ENCODE results near the gene CSDE1. TPM values are rescaled to one million over a fixed set of nuclear protein-coding genes. Genes with fewer than 3 reads are reported as not detected.
A peak's percentile ranks its signal among the peaks of the same experiment; 100 is the strongest.
"Not testable (repeated sequence)": the region's sequence is repeated elsewhere in the genome, so short reads cannot be mapped to it uniquely, and the experiment has no call there.

The CSDE1 gene
- total and polyA plus RNA-seq, 3 donors from 2014 or later: 354 to 495 (median 488) TPM

DNA sequence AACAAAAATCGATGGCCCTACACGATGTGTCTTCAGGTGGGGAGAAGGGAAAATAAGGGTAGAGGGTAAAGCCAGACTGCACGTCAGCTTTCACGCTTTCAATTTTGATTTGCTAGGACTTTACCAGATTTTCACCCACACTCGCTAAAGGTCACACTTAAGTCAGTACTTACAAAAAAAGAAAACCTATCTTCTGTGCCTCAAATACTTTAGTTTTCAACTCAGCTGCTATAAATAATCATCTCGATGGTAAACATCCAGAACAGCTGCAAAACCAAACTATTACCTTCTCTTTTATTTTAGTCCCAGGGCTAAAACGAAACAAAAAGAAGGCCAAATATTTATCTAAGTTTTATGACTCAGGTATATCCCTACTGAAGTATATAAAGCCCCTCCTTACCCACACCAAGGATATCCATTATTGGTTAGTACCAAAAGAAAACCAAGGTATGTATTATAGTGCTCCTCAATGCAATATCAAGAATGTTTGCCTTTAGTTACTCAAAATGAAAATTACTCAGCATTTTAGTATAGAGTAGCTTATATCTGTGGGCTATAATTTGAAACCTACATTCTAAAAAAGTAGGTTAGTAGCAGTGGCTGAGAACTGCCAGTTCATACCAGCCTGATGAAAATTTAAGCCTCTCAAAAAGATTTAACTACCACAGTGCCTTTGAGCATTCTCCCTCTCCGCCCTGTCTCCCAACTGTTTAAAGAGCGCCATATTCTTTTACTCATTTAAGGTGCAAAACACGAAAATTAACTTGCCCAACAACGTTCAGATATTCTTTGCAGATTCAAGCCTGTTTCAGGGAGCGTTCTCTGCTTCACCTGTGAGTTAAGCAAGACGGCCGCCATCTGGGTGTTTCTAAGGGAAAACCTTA lies 1.5 kb downstream of the CSDE1 start:
- Histone ChIP-seq H3K27me3 (no peaks in the 10 kb centered on the region), H3K4me1 (peaks cover 33% of the 10 kb centered on the region), H3K4me3 (peak overlapping the region; percentile 100), H3K36me3 (ENCODE audit: low read depth, missing control alignments) (no peaks in the 10 kb centered on the region), H3K27ac (peak overlapping the region in 1 of 2 donors; percentile 100), H3K9me3 (no peaks in the 10 kb centered on the region)
- 22 to 25% methylated on average over 14 of the region's 14 CpGs for WGBS, 2 donors
- intact Hi-C loops (cut with DNase I; ENCODE audit: low total_unique reads): no loop called here
- TF ChIP-seq CTCF (IDR thresholded peaks at IDR 0.05): no peak
- no peak for DNase-seq

GRCh38 chr1:114755006-114755931 lies 2.5 kb downstream of the CSDE1 start:
- Histone ChIP-seq H3K36me3 (ENCODE audit: low read depth, missing control alignments) (no peaks in the 10 kb centered on the region), H3K4me3 (no peak overlapping the region), H3K9me3 (no peaks in the 10 kb centered on the region), H3K4me1 (peaks cover 40% of the 10 kb centered on the region), H3K27me3 (no peaks in the 10 kb centered on the region), H3K27ac (no peak overlapping the region)
- no peak for DNase-seq
- TF ChIP-seq CTCF (IDR thresholded peaks at IDR 0.05) (no peak), POLR2A (IDR thresholded peaks at IDR 0.05) (no peak)
- intact Hi-C loops (cut with DNase I; ENCODE audit: low total_unique reads): no loop called here
- 38 to 47% methylated on average over 7 of the region's 7 CpGs for WGBS, 2 donors

- DNase-seq; H3K27ac ChIP-seq; H3K36me3 ChIP-seq (ENCODE audit: low read depth, missing control alignments); intact Hi-C loops (cut with DNase I; ENCODE audit: low total_unique reads); H3K27me3 ChIP-seq; H3K9me3 ChIP-seq; H3K4me3 ChIP-seq: not testable (repeated sequence)
- peaks cover 43% of the 10 kb centered on the region for H3K4me1 ChIP-seq
- 88 to 92% methylated on average over 6 of the region's 6 CpGs for WGBS, 2 donors
These were observed 4.1 kb downstream of the CSDE1 start for GRCh38 chr1:114753702-114754101.

DNA sequence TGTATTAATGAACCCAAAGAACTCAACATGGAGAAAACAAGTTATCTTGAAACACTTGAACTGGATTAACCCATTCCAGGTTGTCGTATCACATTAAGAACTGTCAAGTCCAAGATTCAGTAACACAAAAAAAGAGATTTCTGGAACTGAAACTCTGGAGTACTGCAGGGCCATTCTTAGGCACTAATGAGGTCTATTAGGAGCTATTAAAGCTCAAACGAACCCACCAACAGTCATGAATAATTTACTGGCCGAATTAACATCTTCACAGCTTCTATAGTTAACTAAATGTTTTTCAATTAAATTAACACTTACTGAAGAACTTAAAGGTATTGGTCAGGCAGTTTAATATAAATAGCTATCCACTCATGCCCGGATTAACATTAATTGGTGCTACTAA lies 4.6 kb downstream of the CSDE1 start:
- intact Hi-C loops (cut with DNase I; ENCODE audit: low total_unique reads): no loop called here
- DNase-seq: no peak
- Histone ChIP-seq H3K27ac (no peak overlapping the region), H3K4me3 (no peak overlapping the region), H3K36me3 (ENCODE audit: low read depth, missing control alignments) (no peaks in the 10 kb centered on the region), H3K4me1 (peaks cover 43% of the 10 kb centered on the region), H3K9me3 (no peaks in the 10 kb centered on the region), H3K27me3 (no peaks in the 10 kb centered on the region)
- WGBS, 2 donors: 61 to 65% methylated on average over 4 of the region's 4 CpGs
- TF ChIP-seq POLR2A (IDR thresholded peaks at IDR 0.05) (no peak), CTCF (IDR thresholded peaks at IDR 0.05) (no peak)

DNA sequence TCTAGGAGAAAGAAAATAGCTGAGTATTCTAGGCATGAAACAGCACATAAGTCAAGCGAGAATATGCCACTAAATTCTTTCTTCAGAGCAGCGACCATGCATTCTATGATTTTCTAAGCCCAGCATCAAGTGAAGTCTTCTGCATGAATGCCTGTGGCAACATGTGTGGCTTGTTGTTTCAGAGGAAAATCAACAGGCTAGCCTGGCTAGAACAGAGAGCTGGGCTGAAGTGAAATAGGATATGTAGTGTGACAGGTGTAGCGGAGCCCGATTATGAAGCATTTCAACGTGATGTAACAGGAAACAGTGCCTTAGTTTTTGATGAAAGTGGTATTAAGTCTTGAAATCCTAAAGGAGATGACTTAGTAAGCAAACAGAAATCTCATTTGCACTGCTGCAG lies 7.0 kb downstream of the CSDE1 start:
- H3K9me3 ChIP-seq: no peaks in the 10 kb centered on the region
- H3K4me3 ChIP-seq: no peak overlapping the region
- no peaks in the 10 kb centered on the region for H3K36me3 ChIP-seq (ENCODE audit: low read depth, missing control alignments)
- TF ChIP-seq CTCF (IDR thresholded peaks at IDR 0.05): no peak
- no peak for TF ChIP-seq POLR2A (IDR thresholded peaks at IDR 0.05)
- DNase-seq: no peak
- no peak overlapping the region for H3K27ac ChIP-seq
- no peaks in the 10 kb centered on the region for H3K27me3 ChIP-seq
- intact Hi-C loops (cut with DNase I; ENCODE audit: low total_unique reads): no loop called here
- WGBS, 2 donors: 69 to 71% methylated on average over 5 of the region's 5 CpGs
- peaks cover 31% of the 10 kb centered on the region for H3K4me1 ChIP-seq
